Dendritic cell treated with granulocyte-macrophage colony-stimulating factor and Interleukin-4, amounts not matched to agents 40 ng/mL and 50 ng/mL, for 4 days (primary cell): ENCODE results near the gene EARS2.
A peak's percentile ranks its signal among the peaks of the same experiment; 100 is the strongest.

ENCODE experiments used
- H3K27ac Mint-ChIP-seq: one replicate; pipeline ENCODE4 v1.8.0; 2022; ENCODE audit warnings: mild to moderate bottlenecking, mixed read lengths
- H3K27me3 Mint-ChIP-seq: one replicate; pipeline ENCODE4 v1.8.0; 2022; ENCODE audit warnings: mild to moderate bottlenecking, mixed read lengths
- H3K36me3 Mint-ChIP-seq: one replicate; pipeline ENCODE4 v1.8.0; 2022; ENCODE audit warnings: low read depth, mixed read lengths
- H3K4me1 Mint-ChIP-seq: one replicate; pipeline ENCODE4 v1.8.0; 2022; ENCODE audit warnings: low read depth, mixed read lengths
- H3K4me3 Mint-ChIP-seq: one replicate; pipeline ENCODE4 v1.8.0; 2022; ENCODE audit warnings: mild to moderate bottlenecking, moderate library complexity, mixed read lengths
- H3K9me3 Mint-ChIP-seq: one replicate; pipeline ENCODE4 v1.8.0; 2022; ENCODE audit warnings: mixed read lengths
- intact Hi-C: fragments of 100-400 bp; cut with micrococcal nuclease; formaldehyde crosslinking; loops from one replicate; pipeline ENCODE4 v1.15.0; 2022

The EARS2 gene

DNA sequence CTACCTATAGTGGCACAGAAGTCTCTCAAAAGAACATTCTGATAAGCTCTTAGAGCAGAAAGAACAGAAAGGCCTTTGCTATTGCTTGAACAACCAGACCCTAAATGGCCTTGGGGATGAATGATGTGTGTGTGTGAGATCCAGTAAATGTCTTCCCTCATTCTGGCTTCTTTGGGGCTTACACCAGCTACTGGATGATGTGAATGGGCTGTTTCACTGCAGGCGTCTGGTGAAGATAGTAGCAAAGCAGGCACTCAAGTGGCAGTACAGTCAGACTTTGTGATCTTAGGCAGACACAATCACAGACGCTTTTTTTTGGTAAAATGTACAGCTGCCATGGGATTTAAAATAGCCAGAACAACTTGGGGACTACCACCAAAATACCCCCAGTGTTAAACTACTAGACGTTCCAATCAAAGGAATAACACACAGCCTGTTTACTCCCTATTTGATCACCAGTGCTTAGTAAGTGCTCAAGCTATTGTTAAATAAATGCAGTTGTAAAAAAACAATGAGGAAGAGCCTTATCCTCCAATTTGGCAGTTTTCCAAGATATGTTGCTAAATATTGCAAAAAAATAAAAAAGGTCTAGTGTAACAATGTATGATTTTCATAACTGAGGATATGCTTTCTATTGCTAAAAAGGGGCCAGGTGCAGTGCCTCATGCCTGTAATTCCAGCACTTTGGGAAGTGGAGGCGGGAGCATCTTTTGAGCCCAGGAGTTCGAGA, 21.1 kb upstream of the EARS2 start:
- peaks cover 12% of the 10 kb centered on the region for H3K4me1 Mint-ChIP-seq
- peaks cover 83% of the 10 kb centered on the region for H3K36me3 Mint-ChIP-seq
- no peak overlapping the region for H3K27ac Mint-ChIP-seq
- no peak overlapping the region for H3K4me3 Mint-ChIP-seq
- intact Hi-C loops = no loop called here
- H3K9me3 Mint-ChIP-seq = no peaks in the 10 kb centered on the region
- H3K27me3 Mint-ChIP-seq = no peaks in the 10 kb centered on the region

DNA sequence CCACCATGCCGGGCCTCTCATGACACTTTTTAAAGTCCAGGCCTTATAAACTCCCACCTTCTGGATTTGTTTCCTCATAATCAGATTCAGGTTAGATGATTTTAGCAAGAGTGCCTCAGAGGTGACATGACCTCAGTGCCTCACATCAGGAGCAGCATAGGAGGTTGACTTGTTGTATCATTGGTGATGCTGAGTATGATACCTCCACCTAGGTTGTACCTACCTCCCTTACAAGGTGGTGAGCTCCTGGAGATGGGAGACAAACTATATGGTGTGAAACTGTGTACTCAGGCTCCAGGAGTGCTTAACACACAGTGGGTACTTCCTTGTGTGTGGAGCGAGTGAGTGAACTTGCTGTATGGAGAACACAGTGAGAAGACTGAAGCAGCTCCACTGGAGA, 20.3 kb upstream of the EARS2 start:
- intact Hi-C loops = no loop called here
- H3K27me3 Mint-ChIP-seq = no peaks in the 10 kb centered on the region
- H3K36me3 Mint-ChIP-seq = peaks cover 83% of the 10 kb centered on the region
- no peak overlapping the region for H3K4me3 Mint-ChIP-seq
- no peak overlapping the region for H3K27ac Mint-ChIP-seq
- peaks cover 12% of the 10 kb centered on the region for H3K4me1 Mint-ChIP-seq
- no peaks in the 10 kb centered on the region for H3K9me3 Mint-ChIP-seq

DNA sequence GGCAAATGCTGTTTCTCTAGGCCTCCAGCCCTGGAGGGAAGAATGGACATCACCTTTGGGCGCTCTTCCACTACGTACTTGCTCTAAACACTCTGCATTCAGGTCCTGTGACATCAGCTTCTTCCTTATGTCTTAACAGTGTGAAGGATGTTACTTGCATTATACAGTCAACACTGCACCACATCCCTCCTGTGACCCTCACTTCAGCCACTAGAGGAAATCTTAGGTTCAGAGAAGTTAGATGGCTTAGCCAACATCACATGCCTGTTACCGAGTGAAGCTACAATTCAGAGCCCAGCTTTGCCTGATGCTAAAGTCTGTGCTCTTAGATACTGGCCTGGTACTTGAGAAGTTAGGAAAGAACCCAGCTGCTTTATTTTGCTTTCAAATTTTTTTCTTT, 18.7 kb upstream of the EARS2 start:
- intact Hi-C loops = no loop called here
- H3K27me3 Mint-ChIP-seq = no peaks in the 10 kb centered on the region
- H3K27ac Mint-ChIP-seq = no peak overlapping the region
- H3K4me1 Mint-ChIP-seq = peaks cover 27% of the 10 kb centered on the region
- H3K4me3 Mint-ChIP-seq = no peak overlapping the region
- no peaks in the 10 kb centered on the region for H3K9me3 Mint-ChIP-seq
- H3K36me3 Mint-ChIP-seq = peaks cover 78% of the 10 kb centered on the region

DNA sequence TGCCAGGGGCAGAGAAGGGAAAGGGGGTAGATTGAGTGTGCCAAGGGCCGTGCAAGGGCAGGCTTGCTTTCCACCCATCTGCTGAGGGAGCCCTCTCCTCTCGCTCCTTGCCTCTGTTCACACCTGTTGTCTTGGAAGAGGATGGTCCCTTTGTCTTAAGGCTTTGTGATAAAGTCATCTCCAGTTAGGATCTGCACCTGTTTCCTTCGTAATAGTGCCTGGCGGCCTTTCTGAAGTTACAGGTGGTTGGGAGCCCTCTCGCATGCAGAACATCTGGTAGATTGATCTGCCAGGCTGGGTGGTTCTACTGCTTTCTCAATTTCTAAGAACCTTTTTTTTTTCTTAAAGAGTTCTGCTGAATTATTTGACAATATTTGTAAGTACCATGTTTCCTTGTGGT, 16.7 kb upstream of the EARS2 start:
- H3K4me3 Mint-ChIP-seq = no peak overlapping the region
- peaks cover 76% of the 10 kb centered on the region for H3K36me3 Mint-ChIP-seq
- peaks cover 44% of the 10 kb centered on the region for H3K4me1 Mint-ChIP-seq
- no peaks in the 10 kb centered on the region for H3K27me3 Mint-ChIP-seq
- intact Hi-C loops = no loop called here
- H3K9me3 Mint-ChIP-seq = no peaks in the 10 kb centered on the region
- H3K27ac Mint-ChIP-seq = no peak overlapping the region

DNA sequence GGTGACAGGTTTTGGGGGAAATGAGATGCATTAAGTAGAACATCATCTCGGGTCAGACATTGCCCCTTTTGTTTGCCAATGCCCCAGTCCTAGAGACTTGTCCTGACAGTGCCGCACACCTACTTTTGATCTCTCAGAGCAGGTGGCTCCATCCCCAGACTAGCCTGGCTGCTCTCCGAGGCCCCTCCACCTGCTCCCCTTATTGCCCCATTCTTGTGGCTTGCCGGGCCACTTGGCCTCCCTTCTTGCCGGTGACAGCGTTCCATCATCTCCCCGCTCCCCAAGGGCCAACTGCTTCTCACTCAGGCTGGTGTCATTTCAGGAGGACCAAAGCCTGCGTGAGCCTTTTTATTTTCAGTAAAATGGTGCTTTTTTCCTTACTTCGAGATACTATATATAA, 15.2 kb upstream of the EARS2 start:
- H3K4me3 Mint-ChIP-seq = no peak overlapping the region
- H3K27ac Mint-ChIP-seq = no peak overlapping the region
- H3K9me3 Mint-ChIP-seq = no peaks in the 10 kb centered on the region
- H3K27me3 Mint-ChIP-seq = no peaks in the 10 kb centered on the region
- intact Hi-C loops = no loop called here
- peaks cover 88% of the 10 kb centered on the region for H3K36me3 Mint-ChIP-seq
- peaks cover 38% of the 10 kb centered on the region for H3K4me1 Mint-ChIP-seq

DNA sequence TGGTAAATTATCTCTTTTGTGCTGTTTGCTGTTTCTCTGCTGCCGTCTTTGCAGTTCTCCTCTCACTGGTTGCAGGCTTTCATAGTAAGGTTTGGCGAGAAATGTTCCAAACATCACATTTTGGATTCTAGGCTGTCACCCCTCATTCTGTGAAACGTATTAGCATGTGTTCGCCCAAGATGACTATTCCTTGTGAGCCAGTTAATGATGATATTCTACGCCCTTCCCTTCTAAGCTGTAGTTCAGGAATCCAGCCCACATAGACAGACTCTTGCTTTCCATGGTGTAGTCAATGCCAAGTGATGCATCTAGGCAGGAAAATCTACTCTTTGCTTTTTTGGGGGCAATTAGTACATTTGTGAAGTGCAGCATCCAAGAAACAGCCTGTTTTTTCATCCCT, 14.7 kb upstream of the EARS2 start:
- no peak overlapping the region for H3K27ac Mint-ChIP-seq
- intact Hi-C loops = no loop called here
- peaks cover 88% of the 10 kb centered on the region for H3K36me3 Mint-ChIP-seq
- no peaks in the 10 kb centered on the region for H3K9me3 Mint-ChIP-seq
- no peaks in the 10 kb centered on the region for H3K27me3 Mint-ChIP-seq
- H3K4me1 Mint-ChIP-seq = peaks cover 38% of the 10 kb centered on the region
- no peak overlapping the region for H3K4me3 Mint-ChIP-seq

DNA sequence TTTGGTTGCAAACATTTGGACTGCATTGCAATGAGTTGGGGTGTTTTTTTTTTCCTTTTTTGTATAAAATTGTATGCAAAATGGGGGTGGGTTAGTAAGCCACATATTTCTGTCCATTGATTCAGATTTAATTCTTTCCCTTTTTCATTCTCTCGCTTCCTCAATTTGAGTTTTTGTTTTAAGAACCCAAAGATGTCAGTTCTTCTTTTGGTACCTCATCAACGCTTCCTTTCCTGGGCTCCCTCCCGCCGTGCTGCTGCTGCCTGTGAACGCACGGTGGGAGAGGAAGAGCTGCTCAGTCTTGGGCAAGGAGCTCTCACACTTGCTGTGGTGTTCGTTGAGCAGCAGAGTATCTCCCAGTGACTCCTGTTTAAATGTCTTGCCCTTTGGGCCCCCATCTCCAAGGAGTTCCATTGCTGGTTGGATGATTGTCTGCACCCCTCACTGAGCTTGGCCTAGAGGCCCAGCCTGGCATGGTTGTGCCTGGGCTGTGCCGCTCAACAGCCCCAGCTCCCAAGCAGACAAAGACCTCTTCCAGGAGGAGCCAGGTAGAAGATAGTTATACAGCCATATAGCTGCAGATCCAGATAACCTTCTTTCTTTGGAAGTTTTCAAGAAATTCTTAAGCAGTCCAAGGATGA, 14.0 kb upstream of the EARS2 start:
- intact Hi-C loops = no loop called here
- no peaks in the 10 kb centered on the region for H3K9me3 Mint-ChIP-seq
- peaks cover 90% of the 10 kb centered on the region for H3K36me3 Mint-ChIP-seq
- H3K4me3 Mint-ChIP-seq = no peak overlapping the region
- peaks cover 38% of the 10 kb centered on the region for H3K4me1 Mint-ChIP-seq
- H3K27ac Mint-ChIP-seq = peak overlapping the region; percentile 56
- H3K27me3 Mint-ChIP-seq = no peaks in the 10 kb centered on the region

DNA sequence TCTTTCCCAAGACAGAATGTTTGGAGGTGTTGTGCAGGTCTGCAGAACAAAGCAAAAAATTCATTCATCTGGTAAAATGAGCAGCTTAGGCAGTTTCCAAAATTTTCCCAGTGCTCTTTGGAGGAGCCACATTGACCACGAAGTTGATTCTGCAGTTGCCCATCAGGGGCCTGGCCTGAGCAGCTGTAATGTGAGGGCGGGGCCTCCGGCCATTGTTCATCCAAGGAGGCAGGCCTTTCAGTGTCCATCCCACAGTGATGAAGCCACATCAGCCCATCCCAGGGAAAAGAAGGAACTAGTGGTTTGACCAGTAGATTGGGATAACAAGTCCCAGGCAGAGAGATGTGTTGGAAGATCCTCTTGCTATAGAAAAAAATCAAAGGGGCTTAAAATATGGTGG, 10.5 kb upstream of the EARS2 start:
- peaks cover 90% of the 10 kb centered on the region for H3K36me3 Mint-ChIP-seq
- no peaks in the 10 kb centered on the region for H3K27me3 Mint-ChIP-seq
- intact Hi-C loops = no loop called here
- peaks cover 38% of the 10 kb centered on the region for H3K4me1 Mint-ChIP-seq
- H3K4me3 Mint-ChIP-seq = no peak overlapping the region
- H3K27ac Mint-ChIP-seq = no peak overlapping the region
- no peaks in the 10 kb centered on the region for H3K9me3 Mint-ChIP-seq

DNA sequence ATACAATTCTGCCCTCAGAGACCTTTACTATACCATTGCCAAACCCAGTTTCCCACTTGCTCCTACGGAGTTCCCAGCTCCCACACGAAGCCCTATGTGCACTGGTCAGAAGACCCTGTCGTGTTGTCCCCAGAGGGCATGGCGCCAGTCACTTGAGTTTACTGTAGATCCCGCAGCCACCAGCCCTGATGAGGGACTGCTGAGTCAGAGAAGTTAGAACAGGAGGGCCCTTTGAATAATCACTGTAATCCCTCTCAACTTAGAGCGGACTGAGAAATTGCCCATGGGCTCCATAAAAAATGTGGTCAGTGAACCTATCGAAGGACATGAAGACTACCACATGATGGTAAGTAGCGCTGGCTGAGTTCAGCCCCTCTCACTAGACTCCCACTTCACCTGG, 9.6 kb upstream of the EARS2 start:
- H3K4me1 Mint-ChIP-seq = peaks cover 32% of the 10 kb centered on the region
- intact Hi-C loops = no loop called here
- no peak overlapping the region for H3K27ac Mint-ChIP-seq
- no peaks in the 10 kb centered on the region for H3K9me3 Mint-ChIP-seq
- H3K27me3 Mint-ChIP-seq = no peaks in the 10 kb centered on the region
- peaks cover 90% of the 10 kb centered on the region for H3K36me3 Mint-ChIP-seq
- no peak overlapping the region for H3K4me3 Mint-ChIP-seq

DNA sequence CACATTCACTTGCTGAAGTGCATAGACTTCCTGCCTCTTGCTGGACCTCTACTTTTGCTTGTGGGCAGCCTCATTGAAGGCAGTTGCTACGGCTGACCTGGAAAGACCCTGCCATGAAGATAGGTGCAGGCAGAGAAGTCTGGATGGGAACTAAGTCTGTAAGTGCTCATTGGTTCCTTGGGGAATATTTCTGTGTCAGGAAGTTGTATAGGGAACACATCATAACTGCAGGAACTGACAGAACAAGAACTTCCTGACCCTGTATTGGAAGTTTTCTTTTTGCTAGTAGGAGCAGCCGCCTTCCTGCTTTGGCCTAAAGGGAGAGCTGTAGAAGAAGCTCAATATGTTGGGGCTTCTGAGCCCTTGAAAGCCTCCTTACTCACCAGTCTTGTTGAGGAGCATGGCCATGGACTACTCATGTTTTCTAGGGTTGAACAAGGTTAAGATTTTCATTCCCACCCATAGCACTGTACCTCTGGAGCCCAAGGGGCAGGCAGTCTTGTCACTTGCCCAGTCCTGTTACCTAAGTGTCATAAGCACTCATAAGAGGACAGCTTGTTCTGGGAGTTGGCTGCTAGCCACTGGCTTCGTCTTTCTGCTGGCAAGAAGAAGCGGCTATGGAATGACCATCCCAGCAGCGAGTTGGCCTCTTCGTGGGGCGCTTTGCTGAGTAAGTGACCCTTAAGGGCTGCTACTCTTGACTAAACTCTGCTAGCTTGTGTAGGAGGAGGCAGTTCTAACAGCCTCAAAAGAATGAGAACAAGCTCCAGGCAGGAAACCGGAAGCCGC, 7.6 kb upstream of the EARS2 start:
- peaks cover 18% of the 10 kb centered on the region for H3K4me1 Mint-ChIP-seq
- H3K27me3 Mint-ChIP-seq = no peaks in the 10 kb centered on the region
- no peak overlapping the region for H3K4me3 Mint-ChIP-seq
- no peak overlapping the region for H3K27ac Mint-ChIP-seq
- H3K9me3 Mint-ChIP-seq = no peaks in the 10 kb centered on the region
- H3K36me3 Mint-ChIP-seq = peaks cover 93% of the 10 kb centered on the region
- intact Hi-C loops = no loop called here

DNA sequence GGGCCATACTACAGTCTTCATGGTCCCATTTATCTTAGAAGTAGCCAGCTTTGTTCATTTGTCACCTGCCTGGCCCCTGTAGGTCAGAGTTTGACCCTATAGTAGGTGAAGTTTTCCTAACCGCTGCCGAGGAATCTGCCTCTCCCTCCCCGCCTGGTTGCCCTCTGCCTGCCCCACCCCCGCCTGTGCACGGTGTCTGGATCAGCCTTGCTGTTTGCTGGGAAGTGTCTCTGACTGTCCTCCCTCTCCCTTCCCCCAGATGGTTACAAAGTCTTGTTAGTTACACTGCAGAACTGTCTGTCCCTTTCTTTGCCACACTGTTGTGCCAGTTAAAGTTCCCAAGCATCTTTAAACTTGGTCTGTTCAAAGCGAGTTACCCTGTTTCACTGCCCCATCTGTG, 6.0 kb upstream of the EARS2 start:
- H3K4me3 Mint-ChIP-seq = no peak overlapping the region
- H3K27ac Mint-ChIP-seq = no peak overlapping the region
- no peaks in the 10 kb centered on the region for H3K27me3 Mint-ChIP-seq
- H3K36me3 Mint-ChIP-seq = peaks cover 86% of the 10 kb centered on the region
- no peaks in the 10 kb centered on the region for H3K9me3 Mint-ChIP-seq
- H3K4me1 Mint-ChIP-seq = peaks cover 21% of the 10 kb centered on the region
- intact Hi-C loops = no loop called here

DNA sequence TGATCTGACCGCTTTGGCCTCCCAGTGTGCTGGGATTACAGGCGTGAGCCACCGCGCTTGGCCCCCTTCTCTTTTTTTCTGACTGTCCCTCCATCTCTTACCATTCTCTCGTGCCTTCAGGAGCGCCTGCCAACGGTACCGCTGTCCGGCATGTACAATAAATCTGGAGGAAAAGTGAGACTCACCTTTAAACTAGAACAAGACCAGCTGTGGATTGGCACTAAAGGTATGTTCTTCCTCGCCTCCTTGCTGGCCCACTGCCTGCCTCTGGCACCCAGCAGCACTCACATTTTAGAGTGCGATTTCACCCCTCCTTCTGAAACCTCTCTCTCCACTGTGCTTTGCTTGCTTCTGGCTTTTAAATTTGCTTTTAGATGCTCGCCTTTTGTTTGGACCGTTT, 5.4 kb upstream of the EARS2 start:
- no peak overlapping the region for H3K27ac Mint-ChIP-seq

DNA sequence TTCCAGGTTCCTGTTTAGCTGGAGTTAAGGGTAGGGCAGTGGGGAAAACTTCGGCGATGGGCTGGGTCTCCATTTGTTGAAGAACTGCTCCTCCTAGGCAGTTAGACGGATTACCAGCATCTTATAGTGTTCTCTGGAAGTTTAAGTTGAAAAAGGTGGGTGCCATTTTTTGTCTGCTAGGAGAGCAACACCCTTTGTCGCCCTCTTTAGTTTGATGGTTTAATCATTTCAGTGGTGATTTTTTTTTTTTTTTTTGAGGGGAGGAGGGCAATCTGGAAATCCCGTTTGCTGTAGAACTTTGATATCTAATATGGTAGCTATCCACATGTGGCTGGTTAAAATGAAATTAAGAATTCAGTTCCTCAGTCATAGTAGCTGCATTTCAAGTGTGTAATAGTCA, 4.4 kb upstream of the EARS2 start:
- H3K27me3 Mint-ChIP-seq = no peaks in the 10 kb centered on the region
- H3K27ac Mint-ChIP-seq = no peak overlapping the region
- no peaks in the 10 kb centered on the region for H3K9me3 Mint-ChIP-seq
- H3K4me3 Mint-ChIP-seq = no peak overlapping the region
- peaks cover 77% of the 10 kb centered on the region for H3K36me3 Mint-ChIP-seq
- intact Hi-C loops = no loop called here
- H3K4me1 Mint-ChIP-seq = peaks cover 27% of the 10 kb centered on the region

More for the DNA sequence above, 5.4 kb upstream of the EARS2 start:
- Mint-ChIP-seq H3K36me3 (peaks cover 79% of the 10 kb centered on the region), H3K9me3 (no peaks in the 10 kb centered on the region), H3K4me3 (no peak overlapping the region), H3K4me1 (peaks cover 21% of the 10 kb centered on the region), H3K27me3 (no peaks in the 10 kb centered on the region)
- intact Hi-C loops = no loop called here
